ENCODE results near the gene XYLT1.

DNA sequence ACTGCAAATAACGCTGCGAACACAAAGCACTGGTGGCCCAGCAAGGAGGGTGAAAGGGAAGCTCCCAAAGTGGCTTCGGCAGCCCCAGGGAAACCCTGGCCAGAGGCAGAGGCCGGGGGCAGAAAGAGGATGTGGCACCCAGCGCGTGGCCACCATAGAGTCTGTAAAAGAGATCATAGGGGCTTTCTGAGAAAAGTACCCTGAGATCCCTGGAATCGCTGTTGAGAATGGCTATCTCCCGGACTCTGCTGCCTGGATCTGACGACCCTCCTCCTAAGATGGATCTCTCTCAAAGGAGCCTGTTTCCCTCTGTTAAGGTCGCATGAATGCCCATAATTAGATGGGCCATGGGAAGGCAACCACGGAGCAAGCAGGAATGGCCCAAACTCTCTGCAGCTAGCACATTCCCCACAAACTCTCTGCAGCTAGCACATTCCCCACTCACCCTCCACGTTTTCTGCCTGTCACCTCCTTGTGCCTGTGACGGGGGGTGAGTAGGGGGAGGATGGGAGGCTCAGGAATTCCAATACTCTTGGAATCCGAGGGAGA lies 364.4 kb downstream of the XYLT1 start:
- TF ChIP-seq, protein P1, sequence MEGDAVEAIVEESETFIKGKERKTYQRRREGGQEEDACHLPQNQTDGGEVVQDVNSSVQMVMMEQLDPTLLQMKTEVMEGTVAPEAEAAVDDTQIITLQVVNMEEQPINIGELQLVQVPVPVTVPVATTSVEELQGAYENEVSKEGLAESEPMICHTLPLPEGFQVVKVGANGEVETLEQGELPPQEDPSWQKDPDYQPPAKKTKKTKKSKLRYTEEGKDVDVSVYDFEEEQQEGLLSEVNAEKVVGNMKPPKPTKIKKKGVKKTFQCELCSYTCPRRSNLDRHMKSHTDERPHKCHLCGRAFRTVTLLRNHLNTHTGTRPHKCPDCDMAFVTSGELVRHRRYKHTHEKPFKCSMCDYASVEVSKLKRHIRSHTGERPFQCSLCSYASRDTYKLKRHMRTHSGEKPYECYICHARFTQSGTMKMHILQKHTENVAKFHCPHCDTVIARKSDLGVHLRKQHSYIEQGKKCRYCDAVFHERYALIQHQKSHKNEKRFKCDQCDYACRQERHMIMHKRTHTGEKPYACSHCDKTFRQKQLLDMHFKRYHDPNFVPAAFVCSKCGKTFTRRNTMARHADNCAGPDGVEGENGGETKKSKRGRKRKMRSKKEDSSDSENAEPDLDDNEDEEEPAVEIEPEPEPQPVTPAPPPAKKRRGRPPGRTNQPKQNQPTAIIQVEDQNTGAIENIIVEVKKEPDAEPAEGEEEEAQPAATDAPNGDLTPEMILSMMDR (tag by site-specific recombination; IDR thresholded peaks at IDR 0.05): no peak
- no peak for TF ChIP-seq ZBTB26 (tag by site-specific recombination; optimal IDR thresholded peaks at IDR 0.05)

Measured in HEK293 (cell line).